DND-41 (cell line): ENCODE results near the gene NAP1L2.

ENCODE experiments used
- ATAC-seq: fragments of 200-7000 bp; cut with Tn5 transposase; 3 replicates; pipeline ENCODE4 v1.9.1; 2021; ENCODE audit warnings: low read depth; ENCODE audit not compliant: insufficient read depth
- DNase-seq: peaks from one replicate; pipeline ENCODE4 v3.0.0-alpha.2; 2020
- H2AFZ ChIP-seq: 2 replicates; pipeline ENCODE4 v1.6.0; 2012; ENCODE audit warnings: low read depth, low read length
- H3K27ac ChIP-seq: 2 replicates; pipeline ENCODE4 v1.5.1; 2012; ENCODE audit warnings: low read length, inconsistent platforms
- H3K27me3 ChIP-seq: fragments of 200-600 bp; sonication (generic); 2 replicates; pipeline ENCODE4 v1.6.0; 2012; ENCODE audit warnings: low read length, mild to moderate bottlenecking, inconsistent platforms; ENCODE audit not compliant: insufficient read depth, poor library complexity
- H3K36me3 ChIP-seq: 2 replicates; pipeline ENCODE4 v1.5.1; 2012; ENCODE audit warnings: low read length, inconsistent platforms; ENCODE audit not compliant: insufficient read depth
- H3K4me1 ChIP-seq: 2 replicates; pipeline ENCODE4 v1.5.1; 2012; ENCODE audit warnings: mild to moderate bottlenecking, low read length; ENCODE audit not compliant: insufficient read depth
- H3K4me2 ChIP-seq: 2 replicates; pipeline ENCODE4 v1.6.0; 2012; ENCODE audit warnings: mild to moderate bottlenecking, moderate library complexity, low read length, inconsistent platforms; ENCODE audit not compliant: insufficient read depth
- H3K4me3 ChIP-seq, 2 experiments: fragments of 200-600 bp in 1 of 2; shearing (Covaris generic) in 1 of 2; 2 replicates each; pipeline ENCODE4 v1.5.1; 2012 to 2016; ENCODE audit warnings: inconsistent platforms in 2 of 2, low read length in 2 of 2, mild to moderate bottlenecking in 2 of 2, low read depth in 1 of 2, moderate library complexity in 1 of 2
- H3K79me2 ChIP-seq: 2 replicates; pipeline ENCODE4 v1.6.0; 2012; ENCODE audit warnings: low read length, inconsistent platforms; ENCODE audit not compliant: insufficient read depth
- H3K9ac ChIP-seq: 2 replicates; pipeline ENCODE4 v1.6.0; 2012; ENCODE audit warnings: low read depth, mild to moderate bottlenecking, inconsistent platforms, low read length, moderate library complexity
- H3K9me3 ChIP-seq: 2 replicates; pipeline ENCODE4 v1.5.1; 2012; ENCODE audit warnings: low read length, moderate library complexity, mild to moderate bottlenecking, inconsistent platforms; ENCODE audit not compliant: insufficient read depth, severe bottlenecking
- H4K20me1 ChIP-seq: 2 replicates; pipeline ENCODE4 v1.6.0; 2012; ENCODE audit warnings: low read length; ENCODE audit not compliant: insufficient read depth
- CTCF ChIP-seq: IDR thresholded peaks from 2 replicates; pipeline ENCODE4 v1.5.1; 2012; ENCODE audit warnings: borderline replicate concordance, low read length, moderate library complexity, mild to moderate bottlenecking; ENCODE audit not compliant: poor library complexity, severe bottlenecking; ENCODE audit errors: extremely low read depth
- EZH2 ChIP-seq: IDR thresholded peaks from 3 replicates; pipeline ENCODE4 v1.6.1; 2012; ENCODE audit warnings: borderline replicate concordance, low read depth, mild to moderate bottlenecking, moderate library complexity, low read length, inconsistent platforms; ENCODE audit not compliant: severe bottlenecking

Gene NAP1L2

GRCh38 chrX:73217621-73218020 is 3.0 kb upstream of the NAP1L2 start:
- Histone ChIP-seq H3K79me2 (no peaks in the 10 kb centered on the region), H3K9ac (no peak overlapping the region), H4K20me1 (no peaks in the 10 kb centered on the region), H3K4me1 (no peaks in the 10 kb centered on the region), H3K4me3 (no peak overlapping the region), H3K9me3 (no peaks in the 10 kb centered on the region), H3K4me2 (no peak overlapping the region), H3K36me3 (no peaks in the 10 kb centered on the region), H2AFZ (no peak overlapping the region), H3K27me3 (no peaks in the 10 kb centered on the region), H3K27ac (no peak overlapping the region)
- ATAC-seq: no peak
- no peak for TF ChIP-seq EZH2
- no peak for TF ChIP-seq CTCF
- DNase-seq: no peak

GRCh38 chrX:73215246-73215645 is 595 bp upstream of the NAP1L2 start:
- Histone ChIP-seq H3K27ac (no peak overlapping the region), H3K79me2 (no peaks in the 10 kb centered on the region), H3K4me1 (no peaks in the 10 kb centered on the region), H3K9ac (no peak overlapping the region), H2AFZ (no peak overlapping the region), H3K9me3 (no peaks in the 10 kb centered on the region), H3K36me3 (no peaks in the 10 kb centered on the region), H3K4me3 (no peak overlapping the region), H3K4me2 (no peak overlapping the region), H4K20me1 (no peaks in the 10 kb centered on the region), H3K27me3 (no peaks in the 10 kb centered on the region)
- ATAC-seq (no peak), DNase-seq (no peak)
- TF ChIP-seq EZH2 (no peak), CTCF (no peak)

GRCh38 chrX:73213734-73214425 is 771 bp downstream of the NAP1L2 start:
- Histone ChIP-seq H3K9me3 (no peaks in the 10 kb centered on the region), H3K36me3 (no peaks in the 10 kb centered on the region), H3K9ac (no peak overlapping the region), H3K4me3 (no peak overlapping the region), H3K27me3 (no peaks in the 10 kb centered on the region), H2AFZ (no peak overlapping the region), H4K20me1 (no peaks in the 10 kb centered on the region), H3K4me2 (no peak overlapping the region), H3K27ac (no peak overlapping the region), H3K79me2 (no peaks in the 10 kb centered on the region), H3K4me1 (no peaks in the 10 kb centered on the region)
- ATAC-seq (no peak), DNase-seq (no peak)
- no peak for TF ChIP-seq EZH2
- no peak for TF ChIP-seq CTCF
